HepG2 (cell line): ENCODE measurements around the gene SPATS2. TPM values are rescaled to one million over a fixed set of nuclear protein-coding genes. Genes with fewer than 3 reads are reported as not detected.

Experiments
- ARNTL ChIP-seq: sonication (generic); formaldehyde crosslinking; IDR thresholded peaks from 2 replicates; pipeline ENCODE4 v1.4.0; 2020; ENCODE audit warnings: mild to moderate bottlenecking, missing genetic modification reagents
- BRCA1 ChIP-seq: sonication (generic); formaldehyde crosslinking; IDR thresholded peaks from 2 replicates; pipeline ENCODE4 v1.4.0; 2020; ENCODE audit warnings: missing genetic modification reagents
- EP300 ChIP-seq, 3 experiments: sonication (generic) in 1 of 3; formaldehyde crosslinking in 1 of 3; IDR thresholded peaks; 2 replicates each; pipeline versions ENCODE4 v1.5.1 to v1.6.1; 2011 to 2020; ENCODE audit warnings: low read depth in 2 of 3, low read length in 2 of 3, borderline replicate concordance in 1 of 3, improper control_type of control experiment in 1 of 3, mild to moderate bottlenecking in 1 of 3, missing genetic modification reagents in 1 of 3, moderate library complexity in 1 of 3
- GMEB1 ChIP-seq: sonication (generic); formaldehyde crosslinking; IDR thresholded peaks from 2 replicates; pipeline ENCODE4 v1.5.1; 2020; ENCODE audit warnings: missing genetic modification reagents, mild to moderate bottlenecking, borderline replicate concordance
- HNF4G ChIP-seq, 2 experiments: sonication (generic) in 1 of 2; formaldehyde crosslinking in 1 of 2; IDR thresholded peaks; 2 replicates each; pipeline versions ENCODE4 v1.4.0 to v1.6.1; 2011 to 2020; ENCODE audit warnings: borderline replicate concordance in 2 of 2, low read depth in 2 of 2, mild to moderate bottlenecking in 2 of 2, low read length in 1 of 2, missing genetic modification reagents in 1 of 2, moderate library complexity in 1 of 2
- NFE2L2 ChIP-seq: fragments of 150-350 bp; IDR thresholded peaks from 2 replicates; pipeline ENCODE4 v1.6.1; 2014; ENCODE audit warnings: low read length
- NFRKB ChIP-seq: fragments of 450-650 bp; IDR thresholded peaks from 2 replicates; pipeline ENCODE4 v1.6.1; 2017
- NONO ChIP-seq, 2 experiments: fragments of 450-650 bp in 1 of 2; sonication (generic) in 1 of 2; formaldehyde crosslinking in 1 of 2; IDR thresholded peaks in 1 of 2; conservative IDR thresholded peaks in 1 of 2; 2 replicates each; pipeline versions ENCODE4 v1.6.1 to v1.8.0; 2017 to 2022; ENCODE audit warnings: mild to moderate bottlenecking in 1 of 2, missing genetic modification reagents in 1 of 2, moderate library complexity in 1 of 2
- ZNF576 ChIP-seq: sonication (generic); formaldehyde crosslinking; IDR thresholded peaks from 2 replicates; pipeline ENCODE4 v1.4.0; 2020; ENCODE audit warnings: mild to moderate bottlenecking, missing genetic modification reagents
- ZNF720 ChIP-seq: sonication (generic); formaldehyde crosslinking; IDR thresholded peaks from 2 replicates; pipeline ENCODE4 v1.4.0; 2020; ENCODE audit warnings: missing genetic modification reagents
- ZNF883 ChIP-seq: sonication (generic); formaldehyde crosslinking; IDR thresholded peaks from 2 replicates; pipeline ENCODE4 v1.5.1; 2020; ENCODE audit warnings: mild to moderate bottlenecking, missing genetic modification reagents; ENCODE audit errors: not compliant biosample characterization
- polyA plus RNA-seq, 8 experiments: library from polyadenylated mRNA; depleted of rRNA in 3 of 8; stranded (reverse) in 7 of 8; unstranded in 1 of 8; fragments of >200 nt; fragmentation: Illumina TruSeq in 4 of 8; extraction: Trizol in 4 of 8; gene quantifications; 2 replicates each; pipeline versions ENCODE4 v1.2.1 to v1.2.3, GENCODE V29; 2011 to 2016; ENCODE audit warnings: low read depth in 4 of 8, missing spikeins in 1 of 8, mixed read lengths in 1 of 8; ENCODE audit not compliant: insufficient read depth in 1 of 8
- total RNA-seq, 5 experiments: library from RNA; depleted of rRNA; stranded (reverse); fragments of >200 nt; fragmentation: Illumina TruSeq; extraction: Trizol; gene quantifications; 2 replicates each; pipeline ENCODE4 v1.2.3, GENCODE V29; 2016; ENCODE audit warnings: low read depth in 1 of 5
- TF ChIP-seq, protein P1 (sequence below), 2 experiments: fragments of 450-650 bp in 1 of 2; sonication (generic) in 1 of 2; formaldehyde crosslinking in 1 of 2; IDR thresholded peaks; 2 replicates each; pipeline versions ENCODE4 v1.6.1 to v1.8.0; 2016 to 2022; ENCODE audit warnings: antibody characterized with exemption in 1 of 2, mild to moderate bottlenecking in 1 of 2, missing genetic modification reagents in 1 of 2
- TF ChIP-seq, protein P2 (sequence below): sonication (generic); formaldehyde crosslinking; conservative IDR thresholded peaks from 2 replicates; pipeline ENCODE4 v1.4.0; 2020; ENCODE audit warnings: missing genetic modification reagents

SPATS2 gene
- total and polyA plus RNA-seq, 2 of the 13 experiments (the other 11 are each of a cell fraction or from before 2014, with no cell fraction given) = 19.3 to 28.1 TPM

DNA sequence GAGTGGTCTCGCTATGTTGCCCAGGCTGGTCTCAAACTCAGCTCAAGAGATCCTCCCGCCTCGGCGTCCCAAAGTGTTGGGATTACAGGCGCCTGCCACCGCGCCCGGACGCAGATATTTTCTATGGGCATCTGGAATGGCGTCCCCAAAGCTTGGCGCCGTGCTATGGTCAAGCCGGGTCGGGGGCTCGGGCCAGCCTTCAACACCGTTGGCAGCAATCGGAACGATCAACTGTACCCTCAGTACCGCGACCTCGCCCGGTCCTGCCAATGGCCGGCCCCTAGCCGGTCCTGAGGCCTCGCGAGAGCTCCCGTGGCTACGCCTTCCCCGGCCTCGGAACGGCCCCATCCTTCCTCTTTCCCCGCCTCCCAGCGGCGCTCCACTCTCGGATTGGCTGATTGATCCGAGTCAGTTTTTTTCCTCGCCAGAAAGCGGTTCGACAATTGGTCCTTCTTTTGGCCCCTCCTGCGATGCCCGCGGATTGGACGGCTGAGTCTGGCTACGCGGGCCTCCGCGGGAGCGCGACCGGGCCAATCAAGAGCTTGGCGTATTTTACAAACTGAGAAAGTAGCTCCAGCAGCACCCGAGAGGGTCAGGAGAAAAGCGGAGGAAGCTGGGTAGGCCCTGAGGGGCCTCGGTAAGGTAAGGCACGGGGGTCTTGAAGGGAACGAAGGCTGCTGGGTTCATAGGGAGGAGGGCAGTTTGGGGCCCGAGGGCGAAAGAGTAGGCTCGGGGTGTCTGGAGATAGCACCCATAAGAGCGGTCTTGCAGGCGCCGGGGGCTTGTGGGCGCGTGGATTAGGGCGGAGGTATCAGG, 44.3 kb upstream of the SPATS2 start, which contains the start of gene TROAP (continued):
- TF ChIP-seq, protein P1, sequence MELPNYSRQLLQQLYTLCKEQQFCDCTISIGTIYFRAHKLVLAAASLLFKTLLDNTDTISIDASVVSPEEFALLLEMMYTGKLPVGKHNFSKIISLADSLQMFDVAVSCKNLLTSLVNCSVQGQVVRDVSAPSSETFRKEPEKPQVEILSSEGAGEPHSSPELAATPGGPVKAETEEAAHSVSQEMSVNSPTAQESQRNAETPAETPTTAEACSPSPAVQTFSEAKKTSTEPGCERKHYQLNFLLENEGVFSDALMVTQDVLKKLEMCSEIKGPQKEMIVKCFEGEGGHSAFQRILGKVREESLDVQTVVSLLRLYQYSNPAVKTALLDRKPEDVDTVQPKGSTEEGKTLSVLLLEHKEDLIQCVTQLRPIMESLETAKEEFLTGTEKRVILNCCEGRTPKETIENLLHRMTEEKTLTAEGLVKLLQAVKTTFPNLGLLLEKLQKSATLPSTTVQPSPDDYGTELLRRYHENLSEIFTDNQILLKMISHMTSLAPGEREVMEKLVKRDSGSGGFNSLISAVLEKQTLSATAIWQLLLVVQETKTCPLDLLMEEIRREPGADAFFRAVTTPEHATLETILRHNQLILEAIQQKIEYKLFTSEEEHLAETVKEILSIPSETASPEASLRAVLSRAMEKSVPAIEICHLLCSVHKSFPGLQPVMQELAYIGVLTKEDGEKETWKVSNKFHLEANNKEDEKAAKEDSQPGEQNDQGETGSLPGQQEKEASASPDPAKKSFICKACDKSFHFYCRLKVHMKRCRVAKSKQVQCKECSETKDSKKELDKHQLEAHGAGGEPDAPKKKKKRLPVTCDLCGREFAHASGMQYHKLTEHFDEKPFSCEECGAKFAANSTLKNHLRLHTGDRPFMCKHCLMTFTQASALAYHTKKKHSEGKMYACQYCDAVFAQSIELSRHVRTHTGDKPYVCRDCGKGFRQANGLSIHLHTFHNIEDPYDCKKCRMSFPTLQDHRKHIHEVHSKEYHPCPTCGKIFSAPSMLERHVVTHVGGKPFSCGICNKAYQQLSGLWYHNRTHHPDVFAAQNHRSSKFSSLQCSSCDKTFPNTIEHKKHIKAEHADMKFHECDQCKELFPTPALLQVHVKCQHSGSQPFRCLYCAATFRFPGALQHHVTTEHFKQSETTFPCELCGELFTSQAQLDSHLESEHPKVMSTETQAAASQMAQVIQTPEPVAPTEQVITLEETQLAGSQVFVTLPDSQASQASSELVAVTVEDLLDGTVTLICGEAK (IDR thresholded peaks at IDR 0.05) = no peak
- TF ChIP-seq, protein P1 (CRISPR knock-in tag; IDR thresholded peaks at IDR 0.05) = peak; percentile 37
- TF ChIP-seq EP300 (IDR thresholded peaks at IDR 0.05; ENCODE audit: low read depth in 2 of 2, low read length in 2 of 2) = no peak
- no peak for TF ChIP-seq EP300 (CRISPR knock-in tag; IDR thresholded peaks at IDR 0.05; ENCODE audit: borderline replicate concordance)
- TF ChIP-seq ZNF576 = no peak
- no peak for TF ChIP-seq ZNF883 (CRISPR knock-in tag)
- TF ChIP-seq HNF4G (IDR thresholded peaks at IDR 0.05; ENCODE audit: borderline replicate concordance, low read depth, low read length) = no peak
- TF ChIP-seq HNF4G (CRISPR knock-in tag; IDR thresholded peaks at IDR 0.05; ENCODE audit: borderline replicate concordance, low read depth) = no peak
- no peak for TF ChIP-seq NONO (IDR thresholded peaks at IDR 0.05)
- TF ChIP-seq NONO (CRISPR knock-in tag; conservative IDR thresholded peaks at IDR 0.05) = peak; percentile 33; the same call in 1 of the 2 replicates
- TF ChIP-seq NFRKB = no peak
- no peak; the same call in 1 of the 2 replicates for TF ChIP-seq BRCA1 (CRISPR knock-in tag)
- peak; percentile 73 for TF ChIP-seq GMEB1 (CRISPR knock-in tag)
- TF ChIP-seq NFE2L2 = no peak
- TF ChIP-seq ARNTL (CRISPR knock-in tag) = no peak
- no peak for TF ChIP-seq ZNF720 (CRISPR knock-in tag)
- TF ChIP-seq, protein P2, sequence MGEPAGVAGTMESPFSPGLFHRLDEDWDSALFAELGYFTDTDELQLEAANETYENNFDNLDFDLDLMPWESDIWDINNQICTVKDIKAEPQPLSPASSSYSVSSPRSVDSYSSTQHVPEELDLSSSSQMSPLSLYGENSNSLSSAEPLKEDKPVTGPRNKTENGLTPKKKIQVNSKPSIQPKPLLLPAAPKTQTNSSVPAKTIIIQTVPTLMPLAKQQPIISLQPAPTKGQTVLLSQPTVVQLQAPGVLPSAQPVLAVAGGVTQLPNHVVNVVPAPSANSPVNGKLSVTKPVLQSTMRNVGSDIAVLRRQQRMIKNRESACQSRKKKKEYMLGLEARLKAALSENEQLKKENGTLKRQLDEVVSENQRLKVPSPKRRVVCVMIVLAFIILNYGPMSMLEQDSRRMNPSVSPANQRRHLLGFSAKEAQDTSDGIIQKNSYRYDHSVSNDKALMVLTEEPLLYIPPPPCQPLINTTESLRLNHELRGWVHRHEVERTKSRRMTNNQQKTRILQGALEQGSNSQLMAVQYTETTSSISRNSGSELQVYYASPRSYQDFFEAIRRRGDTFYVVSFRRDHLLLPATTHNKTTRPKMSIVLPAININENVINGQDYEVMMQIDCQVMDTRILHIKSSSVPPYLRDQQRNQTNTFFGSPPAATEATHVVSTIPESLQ (CRISPR knock-in tag) = no peak
